ENCODE data around the gene KCNF1.

The KCNF1 gene

DNA sequence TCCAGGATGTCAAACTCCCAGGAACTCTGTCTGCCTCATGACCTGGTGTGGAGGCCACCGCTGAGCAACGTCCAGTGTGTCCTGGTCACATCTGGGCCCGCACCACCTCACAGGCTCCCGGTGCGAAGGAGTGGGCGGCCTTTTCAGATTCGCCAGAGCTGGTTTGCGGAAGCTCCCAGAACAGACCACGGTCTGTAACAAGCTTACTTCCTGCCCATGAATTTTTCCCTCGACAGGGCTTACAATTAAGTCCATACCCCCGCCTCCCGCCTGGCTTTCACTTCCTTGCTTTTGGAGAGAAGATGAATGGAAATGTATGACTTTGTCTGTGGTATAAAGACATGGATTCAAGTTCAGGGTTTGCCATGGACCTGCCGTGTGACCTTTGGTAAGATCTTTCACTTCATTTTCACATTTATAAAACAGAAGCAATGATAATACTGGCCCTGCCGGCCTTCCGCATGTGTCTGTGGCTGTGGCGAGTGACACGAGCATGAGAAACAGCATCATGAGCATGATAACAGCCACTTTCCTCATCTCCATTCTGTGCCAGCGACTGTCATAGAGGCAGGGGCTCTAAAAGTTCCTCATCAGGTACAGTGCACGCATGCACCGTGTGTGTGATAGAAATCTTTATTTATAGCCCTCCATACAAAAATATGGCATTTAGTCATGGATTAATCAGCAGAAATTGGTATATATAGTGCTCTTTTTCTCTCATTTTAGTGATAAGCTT is 31.0 kb upstream of the KCNF1 start:
- DNase-seq = no peak

DNA sequence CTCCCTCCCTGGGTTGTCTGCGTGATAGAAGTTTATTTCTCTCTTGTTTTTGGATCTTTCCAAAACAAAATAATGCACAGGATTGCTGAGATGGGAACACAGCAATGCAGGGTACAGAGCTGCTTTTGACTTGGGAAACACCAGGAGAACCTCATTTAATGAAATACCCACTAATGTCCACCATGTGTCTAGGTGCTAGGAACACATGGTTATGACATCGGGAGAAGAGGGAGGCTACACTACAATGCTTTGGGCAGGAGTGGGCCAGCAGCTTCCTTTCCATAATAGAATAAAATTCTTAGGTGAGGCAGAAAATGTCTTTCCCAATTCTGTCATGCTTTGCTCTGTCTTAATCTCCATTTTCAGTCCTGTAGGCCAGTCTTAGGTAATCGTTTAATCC is 29.2 kb upstream of the KCNF1 start:
- DNase-seq = no peak

DNA sequence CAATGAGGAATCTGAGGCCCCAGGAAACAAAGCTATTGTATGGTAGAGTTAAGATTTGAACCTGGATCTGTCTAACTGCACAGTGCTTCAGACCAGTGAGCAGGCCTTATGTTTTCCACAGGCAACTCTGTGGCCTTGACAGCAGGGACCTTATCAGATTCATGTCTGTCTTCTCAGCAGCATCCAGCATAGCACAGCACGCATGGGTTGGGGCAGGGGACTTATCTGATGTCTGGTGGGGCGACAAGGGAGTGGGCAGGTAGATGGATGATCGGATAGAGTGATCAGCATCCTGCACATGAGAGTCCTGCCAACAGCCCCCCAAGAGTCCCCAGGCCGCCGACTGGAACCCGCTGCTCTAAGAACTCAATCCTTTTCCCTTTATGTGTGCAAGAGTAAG is 28.7 kb upstream of the KCNF1 start:
- no peak for DNase-seq

- DNase-seq = no peak
These were observed 27.8 kb upstream of the KCNF1 start for GRCh38 chr2:10883801-10884478.

GRCh38 chr2:10884574-10884975 is 27.2 kb upstream of the KCNF1 start:
- no peak for DNase-seq

GRCh38 chr2:10885094-10885860 is 26.5 kb upstream of the KCNF1 start:
- no peak for DNase-seq

GRCh38 chr2:10887476-10887875 is 24.3 kb upstream of the KCNF1 start:
- no peak for DNase-seq

GRCh38 chr2:10889651-10890215 is 22.0 kb upstream of the KCNF1 start:
- DNase-seq = no peak

GRCh38 chr2:10890706-10891270 is 20.9 kb upstream of the KCNF1 start:
- DNase-seq = no peak

GRCh38 chr2:10891390-10891789 is 20.3 kb upstream of the KCNF1 start:
- DNase-seq = no peak

- no peak for DNase-seq
These were observed 19.9 kb upstream of the KCNF1 start for GRCh38 chr2:10891848-10892247.

GRCh38 chr2:10892316-10892715 is 19.4 kb upstream of the KCNF1 start:
- DNase-seq = no peak

GRCh38 chr2:10892796-10893350 is 18.9 kb upstream of the KCNF1 start:
- DNase-seq = no peak

- no peak for DNase-seq
These were observed 17.3 kb upstream of the KCNF1 start for GRCh38 chr2:10894264-10894935.

DNA sequence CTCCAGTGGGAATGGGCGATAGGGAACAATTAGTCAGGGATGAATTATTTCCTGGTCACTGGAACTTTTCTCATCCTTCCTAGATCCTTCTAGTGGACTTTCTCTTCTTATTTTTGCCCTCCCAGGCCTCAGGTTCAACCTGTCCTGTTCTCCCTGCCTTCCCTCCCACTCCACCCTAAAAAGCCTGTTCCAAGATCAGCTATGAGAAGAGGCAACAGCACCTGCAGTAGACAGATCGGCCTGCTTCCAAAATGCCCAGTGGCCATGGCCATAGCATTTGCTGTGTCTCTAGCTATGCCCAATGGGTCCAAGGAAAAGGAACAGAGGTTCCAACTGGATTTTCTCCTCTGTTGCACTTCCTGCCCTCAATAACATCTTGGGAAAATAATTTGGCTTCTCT is 16.5 kb upstream of the KCNF1 start:
- DNase-seq = no peak

- DNase-seq = no peak
These were observed 13.8 kb upstream of the KCNF1 start for GRCh38 chr2:10897956-10898355.

- DNase-seq = no peak
These were observed 11.3 kb upstream of the KCNF1 start for GRCh38 chr2:10900216-10901109.

DNA sequence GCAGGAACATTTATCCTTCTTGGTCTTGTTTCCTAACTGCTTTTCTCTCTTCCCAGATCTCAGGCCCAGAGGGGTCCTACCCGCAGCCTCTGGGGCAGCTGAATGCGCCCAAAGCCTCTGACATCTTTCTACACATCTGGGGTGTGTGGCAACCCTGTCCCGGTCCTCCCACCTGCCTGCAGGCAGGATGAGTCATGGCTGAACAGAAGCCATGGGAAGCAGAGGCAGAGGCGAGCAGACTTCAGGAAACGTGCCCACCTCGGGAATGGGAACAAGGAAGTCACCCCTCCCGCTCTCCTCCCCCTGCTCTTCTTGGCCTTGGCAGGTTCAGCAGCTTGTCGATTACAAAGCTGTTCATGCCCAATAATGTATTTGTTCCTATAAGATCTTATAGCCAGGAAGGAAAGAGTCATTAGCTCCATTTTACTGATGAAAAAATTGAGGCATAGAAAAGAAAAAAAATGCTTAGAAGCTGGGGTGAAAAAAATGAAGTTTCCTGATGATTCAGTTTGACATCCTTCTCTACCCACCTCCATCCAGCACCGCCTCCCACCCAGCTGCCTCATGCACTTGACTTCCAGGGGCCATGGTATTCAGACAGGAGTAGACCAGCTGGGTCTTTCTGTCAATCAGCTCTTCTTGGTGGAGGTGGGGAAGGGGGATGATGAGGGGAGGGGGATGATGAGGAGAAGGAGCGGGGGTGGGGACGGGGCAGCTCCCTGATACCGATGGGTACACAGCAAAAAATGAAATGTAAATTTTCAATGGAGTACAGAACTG is 10.4 kb upstream of the KCNF1 start:
- no peak for DNase-seq

- DNase-seq = no peak
These were observed 7.9 kb upstream of the KCNF1 start for GRCh38 chr2:10903861-10904210.

GRCh38 chr2:10904455-10904854 is 7.3 kb upstream of the KCNF1 start:
- DNase-seq = no peak
